Panc1 (cell line): Measurements from ENCODE around the gene NME3.

ENCODE experiments used
- SIN3A ChIP-seq: IDR thresholded peaks from 2 replicates; pipeline ENCODE4 v1.6.1; 2012; ENCODE audit warnings: low read depth, mild to moderate bottlenecking, low read length, moderate library complexity, borderline replicate concordance; ENCODE audit not compliant: insufficient read depth
- TF ChIP-seq, protein P1 (sequence below): fragments of 450-650 bp; IDR thresholded peaks from 2 replicates; pipeline ENCODE4 v1.5.1; 2017; ENCODE audit warnings: mild to moderate bottlenecking

GRCh38 chr16:1818873-1819525 is 47.7 kb upstream of the NME3 start:
- TF ChIP-seq, protein P1, sequence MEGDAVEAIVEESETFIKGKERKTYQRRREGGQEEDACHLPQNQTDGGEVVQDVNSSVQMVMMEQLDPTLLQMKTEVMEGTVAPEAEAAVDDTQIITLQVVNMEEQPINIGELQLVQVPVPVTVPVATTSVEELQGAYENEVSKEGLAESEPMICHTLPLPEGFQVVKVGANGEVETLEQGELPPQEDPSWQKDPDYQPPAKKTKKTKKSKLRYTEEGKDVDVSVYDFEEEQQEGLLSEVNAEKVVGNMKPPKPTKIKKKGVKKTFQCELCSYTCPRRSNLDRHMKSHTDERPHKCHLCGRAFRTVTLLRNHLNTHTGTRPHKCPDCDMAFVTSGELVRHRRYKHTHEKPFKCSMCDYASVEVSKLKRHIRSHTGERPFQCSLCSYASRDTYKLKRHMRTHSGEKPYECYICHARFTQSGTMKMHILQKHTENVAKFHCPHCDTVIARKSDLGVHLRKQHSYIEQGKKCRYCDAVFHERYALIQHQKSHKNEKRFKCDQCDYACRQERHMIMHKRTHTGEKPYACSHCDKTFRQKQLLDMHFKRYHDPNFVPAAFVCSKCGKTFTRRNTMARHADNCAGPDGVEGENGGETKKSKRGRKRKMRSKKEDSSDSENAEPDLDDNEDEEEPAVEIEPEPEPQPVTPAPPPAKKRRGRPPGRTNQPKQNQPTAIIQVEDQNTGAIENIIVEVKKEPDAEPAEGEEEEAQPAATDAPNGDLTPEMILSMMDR, result no peak
- TF ChIP-seq SIN3A, result no peak
